HG03039 (cell line): Measurements from ENCODE around the gene CFHR4.
A peak's percentile ranks its signal among the peaks of the same experiment; 100 is the strongest.
"Not testable (repeated sequence)": the region's sequence is repeated elsewhere in the genome, so short reads cannot be mapped to it uniquely, and the experiment has no call there.

Experiments
- ATAC-seq: cut with Tn5 transposase; IDR thresholded peaks from one replicate; pipeline ENCODE4 v1.9.1; 2021; ENCODE audit warnings: mild to moderate bottlenecking, moderate library complexity; ENCODE audit not compliant: unreplicated experiment

CFHR4 gene

DNA sequence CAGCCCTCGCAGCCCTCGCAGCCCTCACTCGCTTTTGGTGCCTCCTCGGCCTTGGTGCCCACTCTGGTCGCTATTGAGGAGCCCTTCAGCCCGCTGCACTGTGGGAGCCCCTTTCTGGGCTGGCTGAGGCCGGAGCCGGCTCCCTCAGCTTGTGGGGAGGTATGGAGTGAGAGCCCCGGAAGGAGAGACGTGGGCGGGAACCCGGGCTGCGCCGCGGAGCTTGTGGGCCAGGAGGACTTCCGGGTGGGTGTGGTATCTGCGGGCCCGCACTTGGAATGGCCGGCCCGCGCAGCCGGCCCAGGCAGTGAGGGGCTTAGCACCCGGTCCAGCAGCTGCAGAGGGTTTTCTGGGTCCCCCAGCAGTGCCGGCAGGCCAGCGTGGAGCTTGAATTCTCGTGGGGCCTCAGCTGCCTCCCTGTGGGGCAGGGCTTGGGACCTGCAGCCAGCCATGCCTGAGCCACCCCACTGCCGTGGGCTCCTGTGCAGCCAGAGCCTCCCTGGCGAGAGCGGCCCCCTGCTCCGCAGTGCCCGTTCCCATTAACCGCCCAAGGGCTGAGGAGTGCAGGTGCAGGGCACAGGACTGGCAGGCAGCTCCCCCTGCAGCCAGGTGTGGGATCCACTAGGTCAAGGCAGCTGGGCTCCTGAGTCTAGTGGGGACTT lies 45.8 kb downstream of the CFHR4 start:
- ATAC-seq = no peak

DNA sequence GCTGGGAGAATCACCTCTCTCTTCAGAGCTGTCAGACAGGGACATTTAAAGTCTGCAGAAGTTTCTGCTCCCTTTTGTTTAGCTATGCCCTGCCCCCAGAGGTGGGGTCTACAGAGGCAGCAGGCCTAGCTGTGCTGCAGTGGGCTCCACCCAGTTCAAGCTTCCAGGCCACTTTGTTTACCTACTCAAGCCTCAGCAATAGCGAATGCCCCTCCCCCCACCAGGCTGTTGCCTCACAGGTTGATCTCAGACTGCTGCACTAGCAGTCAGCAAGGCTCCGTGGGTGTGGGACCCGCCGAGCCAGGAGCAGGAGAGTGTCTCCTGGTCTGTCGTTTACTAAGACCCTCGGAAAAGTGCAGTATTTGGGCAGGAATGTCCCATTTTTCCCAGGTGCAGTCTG lies 53.6 kb downstream of the CFHR4 start:
- not testable (repeated sequence) for ATAC-seq

DNA sequence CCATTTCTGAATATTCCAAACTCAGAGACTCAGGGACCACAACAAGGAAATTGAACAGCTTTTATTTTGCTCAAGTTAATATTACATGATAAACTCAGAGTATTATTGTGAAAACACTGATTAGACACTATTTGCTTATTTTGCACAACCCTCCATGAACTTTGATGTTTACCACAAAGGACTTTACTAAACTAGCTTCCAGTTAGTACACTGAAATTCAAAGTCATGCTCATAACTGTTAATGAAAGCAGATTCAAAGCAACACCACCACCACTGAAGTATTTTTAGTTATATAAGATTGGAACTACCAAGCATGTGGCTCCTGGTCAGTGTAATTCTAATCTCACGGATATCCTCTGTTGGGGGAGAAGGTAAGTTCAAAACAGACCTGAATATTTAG lies 55.7 kb downstream of the CFHR4 start, which contains the start of gene CFHR2:
Gene CFHR2, plus strand, starts transcription at position 171 of the 400 bp plus-strand sequence. Its CDS starts 143 bp downstream, at position 314.
- not testable (repeated sequence) for ATAC-seq

DNA sequence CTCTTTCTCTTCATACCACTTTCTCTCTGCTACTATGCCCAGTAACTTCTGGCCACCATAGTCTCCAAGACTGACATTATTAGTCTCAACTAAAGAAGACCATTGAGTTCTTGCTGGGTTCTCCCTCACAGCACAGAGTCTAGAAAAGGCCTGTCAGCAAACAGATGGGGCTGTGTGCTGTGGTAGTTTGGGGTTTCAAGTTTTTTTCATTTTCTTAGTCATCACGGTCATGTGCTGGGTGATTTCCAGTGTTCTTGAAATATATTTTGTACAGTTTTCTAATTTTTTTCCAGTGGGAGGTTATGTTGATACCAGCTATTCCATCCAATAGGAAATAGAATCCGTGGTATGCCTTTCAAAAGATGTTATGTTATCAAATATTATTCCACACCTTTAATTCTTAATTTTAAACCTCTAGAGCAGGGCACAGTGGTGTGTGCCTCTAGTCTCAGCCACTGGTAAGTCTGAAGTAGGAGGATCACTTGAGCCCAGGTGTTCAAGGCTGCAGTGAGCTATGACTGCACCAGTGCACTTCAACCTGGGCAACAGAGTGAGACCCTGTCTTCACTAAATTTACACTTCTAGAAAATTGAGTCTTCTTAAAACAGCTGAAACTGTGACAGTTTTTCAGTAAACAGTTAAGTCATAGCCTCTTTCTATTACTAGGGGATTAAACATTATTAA lies 64.0 kb downstream of the CFHR4 start:
- ATAC-seq = peak; percentile 89

DNA sequence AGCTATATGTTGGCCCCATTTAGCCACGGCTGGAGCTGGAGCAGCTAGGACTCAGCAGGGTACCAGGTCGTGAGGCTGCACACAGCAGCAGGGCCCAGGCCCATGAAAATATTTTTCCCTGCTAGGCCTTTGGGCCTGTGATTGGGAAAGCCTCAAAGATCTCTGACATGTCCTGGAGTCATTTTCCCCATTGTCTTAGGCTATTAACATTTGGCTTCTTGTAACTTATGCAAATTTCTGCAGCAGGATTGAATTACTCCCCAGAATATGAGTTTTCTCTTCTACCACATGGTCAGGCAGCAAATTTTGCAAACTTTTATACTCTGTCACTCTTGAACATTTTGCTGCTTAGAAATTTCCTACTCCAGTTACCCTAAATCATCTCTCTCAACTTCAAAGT lies 66.9 kb downstream of the CFHR4 start:
- no peak for ATAC-seq

DNA sequence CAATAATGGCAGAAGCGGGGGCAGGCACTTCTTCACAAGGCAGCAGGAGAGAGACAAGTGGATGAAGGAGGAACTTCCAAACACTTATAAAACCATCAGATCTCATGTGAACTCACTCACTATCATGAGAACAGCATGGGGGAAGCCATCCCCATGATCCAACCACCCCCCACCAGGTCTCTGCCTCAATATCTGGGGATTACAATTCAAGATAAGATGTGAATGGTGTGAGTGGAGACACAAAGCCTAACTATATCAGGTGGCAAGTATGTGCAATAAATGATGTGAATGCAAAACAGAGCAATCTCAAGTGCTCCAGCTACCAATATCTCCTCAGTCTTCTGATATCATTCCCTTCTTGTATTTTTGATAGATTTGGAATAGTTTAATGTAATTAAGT lies 68.1 kb downstream of the CFHR4 start:
- ATAC-seq = no peak

DNA sequence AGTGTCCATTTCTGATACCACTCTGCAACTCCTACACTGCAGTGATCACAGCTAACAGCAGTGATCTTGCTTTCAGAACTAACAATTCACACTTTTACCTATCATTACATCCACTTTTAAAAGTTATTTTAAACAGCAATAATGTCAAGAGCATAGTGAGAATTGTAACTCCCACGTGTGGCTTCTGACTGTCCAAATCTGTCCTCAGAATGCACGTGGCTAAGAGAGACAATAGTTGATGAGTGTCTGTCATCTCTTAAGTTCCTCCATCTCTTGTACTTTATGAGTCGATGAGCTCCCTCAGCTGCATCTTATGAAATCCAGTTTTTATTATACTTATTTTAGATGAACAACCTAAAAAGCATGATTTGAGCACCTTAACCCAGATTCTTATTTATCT lies 73.0 kb downstream of the CFHR4 start:
- ATAC-seq = peak; percentile 84
